ENCODE results near the gene OCSTAMP. TPM values are rescaled to one million over a fixed set of nuclear protein-coding genes. Genes with fewer than 3 reads are reported as not detected.

The OCSTAMP gene
- total RNA-seq: not detected in 2 replicates

GRCh38 chr20:46550461-46550860, at the start of gene OCSTAMP:
Gene OCSTAMP, minus strand, starts transcription at chr20:46550654. Its CDS starts 94 bp downstream, at chr20:46550560.
- no peak for DNase-seq (ENCODE audit: low read depth in 2 of 2)

- DNase-seq (ENCODE audit: low read depth in 2 of 2): no peak
Observed at GRCh38 chr20:46599227-46599987, 49.0 kb upstream of the OCSTAMP start.

- DNase-seq (ENCODE audit: low read depth in 2 of 2): no peak
Observed at GRCh38 chr20:46595933-46596332, 45.5 kb upstream of the OCSTAMP start.

- no peak for DNase-seq (ENCODE audit: low read depth in 2 of 2)
Observed at GRCh38 chr20:46594725-46595124, 44.3 kb upstream of the OCSTAMP start.

GRCh38 chr20:46592580-46593362, 42.3 kb upstream of the OCSTAMP start:
- no peak for DNase-seq (ENCODE audit: low read depth in 2 of 2)

GRCh38 chr20:46590443-46590842, 40.0 kb upstream of the OCSTAMP start:
- DNase-seq (ENCODE audit: low read depth in 2 of 2): peak; percentile 26 to 33

- no peak for DNase-seq (ENCODE audit: low read depth in 2 of 2)
Observed at GRCh38 chr20:46588532-46589511, 38.4 kb upstream of the OCSTAMP start.

- DNase-seq (ENCODE audit: low read depth in 2 of 2): no peak
Observed at GRCh38 chr20:46587986-46588385, 37.5 kb upstream of the OCSTAMP start.

- no peak for DNase-seq (ENCODE audit: low read depth in 2 of 2)
Observed at GRCh38 chr20:46586724-46587123, 36.3 kb upstream of the OCSTAMP start.

GRCh38 chr20:46584508-46584907, 34.1 kb upstream of the OCSTAMP start:
- DNase-seq (ENCODE audit: low read depth in 2 of 2): no peak

GRCh38 chr20:46583411-46584214, 33.2 kb upstream of the OCSTAMP start:
- no peak for DNase-seq (ENCODE audit: low read depth in 2 of 2)

GRCh38 chr20:46582648-46583047, 32.2 kb upstream of the OCSTAMP start:
- no peak for DNase-seq (ENCODE audit: low read depth in 2 of 2)

- DNase-seq (ENCODE audit: low read depth in 2 of 2): no peak
Observed at GRCh38 chr20:46581391-46581790, 30.9 kb upstream of the OCSTAMP start.

- DNase-seq (ENCODE audit: low read depth in 2 of 2): no peak
Observed at GRCh38 chr20:46580613-46581205, 30.3 kb upstream of the OCSTAMP start.

GRCh38 chr20:46578745-46579144, 28.3 kb upstream of the OCSTAMP start:
- DNase-seq (ENCODE audit: low read depth in 2 of 2): no peak

- no peak for DNase-seq (ENCODE audit: low read depth in 2 of 2)
Observed at GRCh38 chr20:46576774-46577395, 26.4 kb upstream of the OCSTAMP start.

- DNase-seq (ENCODE audit: low read depth in 2 of 2): no peak
Observed at GRCh38 chr20:46575937-46576461, 25.5 kb upstream of the OCSTAMP start.

- DNase-seq (ENCODE audit: low read depth in 2 of 2): no peak
Observed at GRCh38 chr20:46575394-46575793, 24.9 kb upstream of the OCSTAMP start.

- DNase-seq (ENCODE audit: low read depth in 2 of 2): no peak
Observed at GRCh38 chr20:46573788-46574584, 23.5 kb upstream of the OCSTAMP start.

Data from dermis microvascular lymphatic vessel endothelial cell (primary cell).